Loucy (cell line): ENCODE results near the gene R3HDML.

Source experiments
- EZH2phosphoT487 ChIP-seq: fragments of 200-600 bp; IDR thresholded peaks from 2 replicates; pipeline ENCODE4 v1.6.1; 2018; ENCODE audit warnings: antibody characterized with exemption, mild to moderate bottlenecking, moderate library complexity, borderline replicate concordance
- TF ChIP-seq, protein P1 (sequence below): fragments of 200-600 bp; sonication (generic); conservative IDR thresholded peaks from 2 replicates; pipeline ENCODE4 v1.5.1; 2014; ENCODE audit warnings: mild to moderate bottlenecking, antibody characterized with exemption, low read length

DNA sequence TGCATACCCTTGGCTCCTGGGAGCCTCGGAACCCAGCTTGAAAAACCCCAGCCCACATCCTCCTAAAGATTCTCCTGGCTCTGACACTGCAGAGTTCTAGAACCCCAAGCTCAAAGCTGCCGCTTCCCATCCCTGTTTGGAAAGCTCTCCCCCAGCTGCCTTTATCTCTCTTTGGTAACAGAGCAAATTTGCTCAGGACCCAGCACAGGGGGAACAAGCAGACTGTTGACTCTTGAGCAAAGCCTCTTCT is 57.5 kb downstream of the R3HDML start:
- TF ChIP-seq, protein P1, sequence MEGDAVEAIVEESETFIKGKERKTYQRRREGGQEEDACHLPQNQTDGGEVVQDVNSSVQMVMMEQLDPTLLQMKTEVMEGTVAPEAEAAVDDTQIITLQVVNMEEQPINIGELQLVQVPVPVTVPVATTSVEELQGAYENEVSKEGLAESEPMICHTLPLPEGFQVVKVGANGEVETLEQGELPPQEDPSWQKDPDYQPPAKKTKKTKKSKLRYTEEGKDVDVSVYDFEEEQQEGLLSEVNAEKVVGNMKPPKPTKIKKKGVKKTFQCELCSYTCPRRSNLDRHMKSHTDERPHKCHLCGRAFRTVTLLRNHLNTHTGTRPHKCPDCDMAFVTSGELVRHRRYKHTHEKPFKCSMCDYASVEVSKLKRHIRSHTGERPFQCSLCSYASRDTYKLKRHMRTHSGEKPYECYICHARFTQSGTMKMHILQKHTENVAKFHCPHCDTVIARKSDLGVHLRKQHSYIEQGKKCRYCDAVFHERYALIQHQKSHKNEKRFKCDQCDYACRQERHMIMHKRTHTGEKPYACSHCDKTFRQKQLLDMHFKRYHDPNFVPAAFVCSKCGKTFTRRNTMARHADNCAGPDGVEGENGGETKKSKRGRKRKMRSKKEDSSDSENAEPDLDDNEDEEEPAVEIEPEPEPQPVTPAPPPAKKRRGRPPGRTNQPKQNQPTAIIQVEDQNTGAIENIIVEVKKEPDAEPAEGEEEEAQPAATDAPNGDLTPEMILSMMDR, result no peak
- no peak for TF ChIP-seq EZH2phosphoT487
